Omental fat pad (tissue), 4 donors: ENCODE data around the gene SYCE3. TPM values are rescaled to one million over a fixed set of nuclear protein-coding genes. Genes with fewer than 3 reads are reported as not detected.

Experiments
- ATAC-seq: fragments of 150-250 bp; one replicate; pipeline ENCODE4 v1.9.1; 2016; ENCODE audit warnings: mild to moderate bottlenecking, moderate library complexity; ENCODE audit not compliant: low FRiP score
- DNase-seq: peaks from one replicate; pipeline ENCODE4 v3.0.0-alpha.2; 2019; ENCODE audit warnings: low spot score
- total RNA-seq, 4 donors: library from RNA; depleted of rRNA; stranded (reverse); fragments of >200 nt; gene quantifications; one replicate each; pipeline ENCODE4 v1.1.0, GENCODE V29; 2016
- TF ChIP-seq, protein P1 (sequence below), 3 donors: fragments of 450-650 bp; IDR thresholded peaks; one replicate each; pipeline ENCODE4 v1.5.1; 2016 to 2017; ENCODE audit warnings: antibody characterized with exemption in 3 of 3, mild to moderate bottlenecking in 3 of 3, moderate library complexity in 2 of 3

Gene SYCE3
- total RNA-seq, 4 donors from 2014 or later = not detected

DNA sequence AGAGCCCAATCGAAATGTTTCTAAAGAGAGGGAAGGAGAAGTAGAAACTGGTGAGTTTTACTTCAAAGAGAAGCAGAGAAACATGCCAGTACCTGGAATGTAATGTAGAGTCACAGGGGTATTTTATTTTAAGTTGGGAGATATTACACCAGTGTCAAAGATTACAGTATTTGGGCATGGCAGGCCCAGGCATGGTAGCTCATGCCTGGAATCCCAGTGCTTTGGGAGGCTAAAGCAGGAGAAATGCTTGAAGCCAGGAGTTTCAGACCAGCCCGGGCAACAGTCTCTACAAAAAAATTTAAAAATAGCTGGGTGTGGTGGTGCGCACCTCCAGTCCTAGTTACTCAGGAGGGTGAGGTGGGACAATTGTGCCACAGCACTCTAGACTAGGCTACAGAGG, 2.7 kb downstream of the SYCE3 start:
- TF ChIP-seq, protein P1, sequence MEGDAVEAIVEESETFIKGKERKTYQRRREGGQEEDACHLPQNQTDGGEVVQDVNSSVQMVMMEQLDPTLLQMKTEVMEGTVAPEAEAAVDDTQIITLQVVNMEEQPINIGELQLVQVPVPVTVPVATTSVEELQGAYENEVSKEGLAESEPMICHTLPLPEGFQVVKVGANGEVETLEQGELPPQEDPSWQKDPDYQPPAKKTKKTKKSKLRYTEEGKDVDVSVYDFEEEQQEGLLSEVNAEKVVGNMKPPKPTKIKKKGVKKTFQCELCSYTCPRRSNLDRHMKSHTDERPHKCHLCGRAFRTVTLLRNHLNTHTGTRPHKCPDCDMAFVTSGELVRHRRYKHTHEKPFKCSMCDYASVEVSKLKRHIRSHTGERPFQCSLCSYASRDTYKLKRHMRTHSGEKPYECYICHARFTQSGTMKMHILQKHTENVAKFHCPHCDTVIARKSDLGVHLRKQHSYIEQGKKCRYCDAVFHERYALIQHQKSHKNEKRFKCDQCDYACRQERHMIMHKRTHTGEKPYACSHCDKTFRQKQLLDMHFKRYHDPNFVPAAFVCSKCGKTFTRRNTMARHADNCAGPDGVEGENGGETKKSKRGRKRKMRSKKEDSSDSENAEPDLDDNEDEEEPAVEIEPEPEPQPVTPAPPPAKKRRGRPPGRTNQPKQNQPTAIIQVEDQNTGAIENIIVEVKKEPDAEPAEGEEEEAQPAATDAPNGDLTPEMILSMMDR (IDR thresholded peaks at IDR 0.05) = no peak
- ATAC-seq (no peak), DNase-seq (no peak)

DNA sequence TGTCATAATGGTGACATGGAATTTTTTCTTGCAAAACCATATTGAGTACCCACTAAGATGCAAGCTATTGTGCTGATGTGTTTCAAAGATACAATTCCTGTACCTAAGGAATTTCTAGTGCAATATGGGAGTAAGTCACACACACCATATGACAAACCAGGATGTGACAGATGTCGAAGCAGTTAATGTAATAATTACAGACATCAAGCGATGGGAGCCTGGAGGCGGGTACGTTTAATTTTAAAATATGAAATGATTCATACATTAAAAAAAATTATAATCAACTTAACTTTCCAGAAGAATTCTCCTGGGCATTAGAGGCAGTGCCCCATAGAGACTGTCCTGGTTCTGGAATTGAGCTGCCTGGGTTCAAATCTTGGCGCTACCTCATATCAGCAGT, 6.0 kb downstream of the SYCE3 start:
- no peak for ATAC-seq
- TF ChIP-seq, protein P1 (IDR thresholded peaks at IDR 0.05) = no peak

DNA sequence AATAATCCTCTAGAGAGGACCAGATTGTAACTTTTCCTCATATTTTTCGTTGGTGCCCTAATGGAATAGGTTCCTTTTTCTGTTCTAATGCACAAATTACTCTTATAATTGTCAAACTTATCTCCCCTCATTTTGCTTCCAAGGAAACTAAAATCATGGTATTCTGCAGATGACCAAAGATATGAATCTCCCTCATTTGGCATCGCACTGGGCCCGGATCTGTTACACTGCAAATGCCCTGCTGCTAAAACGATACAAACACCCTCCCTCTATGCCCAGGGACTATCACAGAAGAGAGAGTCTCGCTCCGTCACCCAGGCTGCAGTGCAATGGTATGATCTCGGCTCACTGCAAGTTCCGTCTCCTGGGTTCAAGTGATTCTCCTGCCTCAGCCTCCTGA, 9.4 kb downstream of the SYCE3 start:
- ATAC-seq (no peak), DNase-seq (no peak)
- TF ChIP-seq, protein P1 (IDR thresholded peaks at IDR 0.05) = no peak

More for the DNA sequence above, 6.0 kb downstream of the SYCE3 start:
- DNase-seq = no peak

DNA sequence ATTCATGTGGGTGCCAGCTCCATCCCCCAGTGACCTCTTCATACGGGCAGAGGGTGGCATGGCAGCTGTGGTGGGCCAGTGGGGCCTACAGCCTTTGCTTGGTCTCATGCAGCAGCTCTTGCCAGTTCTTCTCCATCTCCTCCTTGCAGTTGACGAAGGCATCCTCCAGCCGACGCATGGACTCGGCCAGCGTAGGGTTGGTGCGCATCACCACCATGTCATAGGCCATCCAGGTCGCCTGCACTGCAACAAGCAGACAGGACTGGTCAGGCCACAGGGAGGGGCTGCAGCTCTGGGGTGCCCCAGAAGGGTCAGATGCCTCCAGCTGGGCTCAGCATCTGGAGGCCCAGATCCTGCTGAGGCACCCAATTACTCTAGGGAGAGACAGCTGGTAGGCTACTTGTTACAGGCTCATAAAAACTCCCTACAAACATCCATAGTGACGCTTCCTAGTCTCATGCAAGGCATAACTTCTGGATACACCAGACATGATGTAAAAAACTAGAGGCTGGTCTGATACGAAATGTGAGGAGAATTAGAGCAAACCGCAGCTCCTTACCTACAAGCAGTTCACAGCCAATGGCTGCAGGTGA, 11.5 kb downstream of the SYCE3 start:
- DNase-seq (no peak), ATAC-seq (no peak)
- TF ChIP-seq, protein P1 (IDR thresholded peaks at IDR 0.05) = no peak

DNA sequence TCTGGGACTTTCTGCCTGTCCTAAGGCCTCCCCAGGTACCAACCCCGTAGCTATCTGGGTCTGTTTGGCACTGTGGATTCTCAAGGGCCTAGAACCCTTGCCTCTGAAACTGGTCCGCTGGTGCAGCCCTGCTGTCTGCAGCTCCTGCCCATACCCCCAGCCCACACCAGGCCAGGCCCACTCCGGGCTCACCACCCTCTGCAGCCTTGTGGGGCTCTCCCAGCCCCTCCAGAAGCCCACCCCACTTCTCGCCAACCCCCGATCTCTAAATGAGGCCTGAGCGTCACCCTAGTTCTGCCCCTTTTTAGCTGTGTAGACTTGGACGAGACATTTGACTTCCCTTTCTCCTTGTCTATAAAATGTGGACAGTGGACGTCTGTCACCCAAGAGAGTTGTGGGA, 12.3 kb downstream of the SYCE3 start:
- ATAC-seq (no peak), DNase-seq (no peak)
- TF ChIP-seq, protein P1 (IDR thresholded peaks at IDR 0.05) = no peak

DNA sequence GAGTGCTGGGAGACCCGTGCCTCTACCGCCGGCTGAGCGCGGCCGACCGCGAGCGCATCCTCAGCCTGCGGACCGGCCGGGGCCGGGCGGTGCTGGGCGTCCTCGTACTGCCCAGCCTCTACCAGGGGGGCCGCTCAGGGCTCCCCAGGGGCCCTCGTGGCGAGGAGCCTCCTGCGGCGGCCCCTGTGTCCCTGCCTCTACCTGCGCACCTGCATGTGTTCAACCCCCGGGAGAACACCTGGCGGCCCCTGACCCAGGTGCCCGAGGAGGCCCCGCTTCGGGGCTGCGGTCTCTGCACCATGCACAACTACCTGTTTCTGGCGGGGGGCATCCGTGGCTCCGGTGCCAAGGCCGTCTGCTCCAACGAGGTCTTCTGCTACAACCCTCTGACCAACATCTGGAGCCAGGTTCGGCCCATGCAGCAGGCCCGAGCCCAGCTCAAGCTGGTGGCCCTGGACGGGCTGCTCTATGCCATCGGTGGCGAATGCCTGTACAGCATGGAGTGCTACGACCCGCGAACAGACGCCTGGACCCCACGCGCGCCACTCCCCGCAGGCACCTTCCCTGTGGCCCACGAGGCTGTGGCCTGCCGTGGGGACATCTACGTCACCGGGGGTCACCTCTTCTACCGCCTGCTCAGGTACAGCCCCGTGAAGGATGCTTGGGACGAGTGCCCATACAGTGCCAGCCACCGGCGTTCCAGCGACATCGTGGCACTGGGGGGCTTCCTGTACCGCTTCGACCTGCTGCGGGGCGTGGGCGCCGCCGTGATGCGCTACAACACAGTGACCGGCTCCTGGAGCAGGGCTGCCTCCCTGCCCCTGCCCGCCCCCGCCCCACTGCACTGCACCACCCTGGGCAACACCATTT, 13.6 kb downstream of the SYCE3 start:
- TF ChIP-seq, protein P1 (IDR thresholded peaks at IDR 0.05) = no peak
- ATAC-seq (no peak), DNase-seq (no peak)
